Naive thymus-derived CD8-positive, alpha-beta T cell (primary cell): ENCODE data around the gene HOXD11. TPM values are rescaled to one million over a fixed set of nuclear protein-coding genes. Genes with fewer than 3 reads are reported as not detected.

ENCODE experiments used
- ATAC-seq, 2 donors: fragments of 150-1000 bp; cut with Tn5 transposase in 1 of 2; sonication (Bioruptor Pico), chemical (Tn5 transposase) in 1 of 2; 1 replicate in 1 of 2; 2 replicates in 1 of 2; pipeline ENCODE4 v1.10.0; 2021; ENCODE audit warnings: mild to moderate bottlenecking in 2 of 2, moderate library complexity in 2 of 2
- POLR2A ChIA-PET: fragments of 350-600 bp; sonication (Branson Sonifier 250); formaldehyde crosslinking; loops from one replicate; lab custom pipeline; 2021; ENCODE audit warnings: antibody characterized with exemption; lab: Charles Lee
- DNase-seq, 10 donors: peaks; one replicate each; pipeline versions ENCODE4 v3.0.0 to v3.0.0-alpha.2; 2020 to 2022
- H3K27ac Mint-ChIP-seq, 10 donors: one replicate each; pipeline ENCODE4 v1.8.0; 2020 to 2022; ENCODE audit warnings: mild to moderate bottlenecking in 10 of 10, mixed read lengths in 10 of 10, moderate library complexity in 4 of 10, inconsistent platforms in 1 of 10
- H3K27me3 Mint-ChIP-seq, 5 donors: one replicate each; pipeline ENCODE4 v1.8.0; 2021 to 2022; ENCODE audit warnings: mixed read lengths in 5 of 5
- H3K36me3 Mint-ChIP-seq, 3 donors: one replicate each; pipeline ENCODE4 v1.8.0; 2020 to 2022; ENCODE audit warnings: mixed read lengths in 3 of 3, mild to moderate bottlenecking in 2 of 3, inconsistent platforms in 1 of 3
- H3K4me1 Mint-ChIP-seq, 4 donors: one replicate each; pipeline ENCODE4 v1.8.0; 2021 to 2022; ENCODE audit warnings: mixed read lengths in 4 of 4
- H3K4me3 Mint-ChIP-seq, 10 donors: one replicate each; pipeline ENCODE4 v1.8.0; 2020 to 2022; ENCODE audit warnings: mild to moderate bottlenecking in 10 of 10, mixed read lengths in 10 of 10, moderate library complexity in 6 of 10, inconsistent platforms in 1 of 10
- H3K9me3 Mint-ChIP-seq, 9 donors: one replicate each; pipeline ENCODE4 v1.8.0; 2020 to 2022; ENCODE audit warnings: mixed read lengths in 9 of 9, mild to moderate bottlenecking in 3 of 9, inconsistent platforms in 1 of 9, moderate library complexity in 1 of 9
- polyA plus RNA-seq, 3 donors: library from polyadenylated mRNA; unstranded; fragments of 300-500 nt; fragmentation: Illumina TruSeq; gene quantifications; one replicate each; pipeline ENCODE4 v1.2.3, GENCODE V29; 2021
- total RNA-seq, 8 experiments: library from RNA in 2 of 8; stranded (reverse) in 2 of 8; gene quantifications; one replicate each; pipeline ENCODE4 v1.2.3 and lab custom pipeline; 2021 to 2026

HOXD11 gene
- total and polyA plus RNA-seq, 5 experiments from 2014 or later: not detected

- peak overlapping the region in 5 of 10 donors; percentile 4 to 54 (median 24) for H3K4me3 Mint-ChIP-seq
- peaks cover 50 to 96% (median 76%) of the 10 kb centered on the region in 5 donors for H3K27me3 Mint-ChIP-seq
- no peak for DNase-seq
- H3K27ac Mint-ChIP-seq: no peak overlapping the region
- H3K4me1 Mint-ChIP-seq: peaks cover 8 to 22% (median 11%) of the 10 kb centered on the region in 4 donors
- H3K9me3 Mint-ChIP-seq: peaks cover 0 to 4% (median 0%) of the 10 kb centered on the region in 9 donors
- POLR2A ChIA-PET: no interaction called here
- no peaks in the 10 kb centered on the region for H3K36me3 Mint-ChIP-seq
- no peak for ATAC-seq
Observed at GRCh38 chr2:176152350-176153181, 45.5 kb downstream of the HOXD11 start.

GRCh38 chr2:176154576-176155252 lies 47.6 kb downstream of the HOXD11 start:
- Mint-ChIP-seq H3K4me3 (no peak overlapping the region), H3K9me3 (no peaks in the 10 kb centered on the region), H3K4me1 (peaks cover 12 to 28% (median 16%) of the 10 kb centered on the region in 4 donors), H3K27me3 (peaks cover 41 to 88% (median 70%) of the 10 kb centered on the region in 5 donors), H3K27ac (no peak overlapping the region), H3K36me3 (peaks cover 0 to 5% (median 0%) of the 10 kb centered on the region in 3 donors)
- ATAC-seq (no peak), DNase-seq (no peak)
- POLR2A ChIA-PET: no interaction called here

- H3K9me3 Mint-ChIP-seq: no peaks in the 10 kb centered on the region
- peaks cover 9 to 30% (median 14%) of the 10 kb centered on the region in 4 donors for H3K4me1 Mint-ChIP-seq
- H3K27ac Mint-ChIP-seq: no peak overlapping the region
- POLR2A ChIA-PET: no interaction called here
- no peak overlapping the region for H3K4me3 Mint-ChIP-seq
- peaks cover 35 to 85% (median 68%) of the 10 kb centered on the region in 5 donors for H3K27me3 Mint-ChIP-seq
- H3K36me3 Mint-ChIP-seq: peaks cover 0 to 5% (median 0%) of the 10 kb centered on the region in 3 donors
- ATAC-seq (no peak), DNase-seq (no peak)
Observed at GRCh38 chr2:176155356-176156044, 48.4 kb downstream of the HOXD11 start.

GRCh38 chr2:176156301-176156806 lies 49.3 kb downstream of the HOXD11 start:
- peaks cover 0 to 5% (median 2%) of the 10 kb centered on the region in 3 donors for H3K36me3 Mint-ChIP-seq
- POLR2A ChIA-PET: no interaction called here
- H3K27me3 Mint-ChIP-seq: peaks cover 35 to 85% (median 69%) of the 10 kb centered on the region in 5 donors
- peaks cover 12 to 35% (median 16%) of the 10 kb centered on the region in 4 donors for H3K4me1 Mint-ChIP-seq
- no peak overlapping the region for H3K27ac Mint-ChIP-seq
- DNase-seq: no peak
- peak overlapping the region in 1 of 10 donors; percentile 13 for H3K4me3 Mint-ChIP-seq
- peaks cover 0 to 2% (median 0%) of the 10 kb centered on the region in 9 donors for H3K9me3 Mint-ChIP-seq
- no peak for ATAC-seq

- Mint-ChIP-seq H3K4me3 (peak within 1 kb of the TSS in 9 of 10 donors; percentile 1 to 81 (median 66)), H3K27me3 (peaks cover 37 to 87% (median 72%) of the 10 kb centered on the region in 5 donors), H3K9me3 (peaks cover 0 to 2% (median 0%) of the 10 kb centered on the region in 9 donors), H3K27ac (peak within 1 kb of the TSS in 2 of 10 donors; percentile 50 to 56), H3K4me1 (peaks cover 12 to 33% (median 16%) of the 10 kb centered on the region in 4 donors), H3K36me3 (peaks cover 2 to 5% (median 3%) of the 10 kb centered on the region in 3 donors)
- no peak for ATAC-seq
- DNase-seq: no peak
- POLR2A ChIA-PET: no interaction called here
Observed at GRCh38 chr2:176156807-176157498, 49.9 kb downstream of the HOXD11 start, which contains the start of gene HOXD3. Gene HOXD3, plus strand, starts transcription at chr2:176157307. Its CDS starts 11,808 bp downstream, at chr2:176169115.

- peak overlapping the region in 2 of 10 donors; percentile 50 to 56 for H3K27ac Mint-ChIP-seq
- H3K4me1 Mint-ChIP-seq: peaks cover 11 to 28% (median 16%) of the 10 kb centered on the region in 4 donors
- H3K4me3 Mint-ChIP-seq: peak overlapping the region in 9 of 10 donors; percentile 1 to 81 (median 66)
Observed at GRCh38 chr2:176157499-176158185, 50.6 kb downstream of the HOXD11 start.

GRCh38 chr2:176158186-176158591 lies 51.1 kb downstream of the HOXD11 start:
- ATAC-seq (no peak), DNase-seq (no peak)
- Mint-ChIP-seq H3K36me3 (peaks cover 2 to 6% (median 5%) of the 10 kb centered on the region in 3 donors), H3K27ac (peak overlapping the region in 2 of 10 donors; percentile 34 to 69), H3K9me3 (peaks cover 0 to 2% (median 0%) of the 10 kb centered on the region in 9 donors), H3K4me1 (peaks cover 10 to 28% (median 18%) of the 10 kb centered on the region in 4 donors), H3K27me3 (peaks cover 41 to 89% (median 79%) of the 10 kb centered on the region in 5 donors), H3K4me3 (peak overlapping the region in 9 of 10 donors; percentile 24 to 81 (median 69))
- POLR2A ChIA-PET: no interaction called here

More at GRCh38 chr2:176157499-176158185, 50.6 kb downstream of the HOXD11 start:
- DNase-seq: no peak
- no peak for ATAC-seq
- Mint-ChIP-seq H3K27me3 (peaks cover 41 to 89% (median 75%) of the 10 kb centered on the region in 5 donors), H3K36me3 (peaks cover 2 to 5% (median 4%) of the 10 kb centered on the region in 3 donors), H3K9me3 (peaks cover 0 to 2% (median 0%) of the 10 kb centered on the region in 9 donors)
- POLR2A ChIA-PET: no interaction called here

- Mint-ChIP-seq H3K36me3 (peaks cover 5 to 14% (median 5%) of the 10 kb centered on the region in 3 donors), H3K9me3 (peaks cover 0 to 7% (median 2%) of the 10 kb centered on the region in 9 donors), H3K27ac (no peak overlapping the region), H3K4me1 (peaks cover 11 to 32% (median 22%) of the 10 kb centered on the region in 4 donors), H3K27me3 (peaks cover 49 to 89% (median 83%) of the 10 kb centered on the region in 5 donors), H3K4me3 (peak overlapping the region in 7 of 10 donors; percentile 29 to 64 (median 51))
- DNase-seq (no peak), ATAC-seq (no peak)
- POLR2A ChIA-PET: no interaction called here
Observed at GRCh38 chr2:176158855-176159662, 52.0 kb downstream of the HOXD11 start.
